HEK293T (cell line): ENCODE measurements around the gene SETD3.
A peak's percentile ranks its signal among the peaks of the same experiment; 100 is the strongest.

Experiments used
- CTCF ChIA-PET: fragments of 350-600 bp; formaldehyde crosslinking; extraction: SDS; loops from one replicate; lab custom pipeline; 2021; ENCODE audit warnings: antibody characterized with exemption, inconsistent platforms; lab: Yijun Ruan, JAX
- POLR2A ChIA-PET: fragments of 350-600 bp; formaldehyde crosslinking; extraction: SDS; loops from one replicate; lab custom pipeline; 2020; ENCODE audit warnings: antibody characterized with exemption, inconsistent platforms; lab: Yijun Ruan, JAX
- DNase-seq: peaks from one replicate; pipeline ENCODE4 v3.0.0; 2012; ENCODE audit warnings: mixed read lengths; ENCODE audit errors: extremely low spot score
- ARNT ChIP-seq: fragments of 450-650 bp; IDR thresholded peaks from 2 replicates; pipeline ENCODE4 v1.6.1; 2017; ENCODE audit warnings: mild to moderate bottlenecking
- BHLHE40 ChIP-seq: fragments of 450-650 bp; IDR thresholded peaks from 2 replicates; pipeline ENCODE4 v1.6.1; 2016; ENCODE audit warnings: mild to moderate bottlenecking, moderate library complexity, borderline replicate concordance
- CTBP1 ChIP-seq: fragments of 450-650 bp; IDR thresholded peaks from 2 replicates; pipeline ENCODE4 v1.6.1; 2016; ENCODE audit warnings: borderline replicate concordance
- ELF4 ChIP-seq: fragments of 450-650 bp; IDR thresholded peaks from 2 replicates; pipeline ENCODE4 v1.6.1; 2017; ENCODE audit warnings: antibody characterized with exemption
- FOXA1 ChIP-seq: fragments of 450-650 bp; IDR thresholded peaks from 2 replicates; pipeline ENCODE4 v1.6.1; 2016; ENCODE audit warnings: mild to moderate bottlenecking
- FOXK2 ChIP-seq: fragments of 450-650 bp; IDR thresholded peaks from 2 replicates; pipeline ENCODE4 v1.6.1; 2016; ENCODE audit warnings: mild to moderate bottlenecking
- FOXM1 ChIP-seq: fragments of 450-650 bp; IDR thresholded peaks from 2 replicates; pipeline ENCODE4 v1.6.1; 2017; ENCODE audit warnings: mild to moderate bottlenecking, borderline replicate concordance
- HDGF ChIP-seq: fragments of 450-650 bp; IDR thresholded peaks from 2 replicates; pipeline ENCODE4 v1.6.1; 2017; ENCODE audit warnings: antibody characterized with exemption, borderline replicate concordance
- L3MBTL2 ChIP-seq: fragments of 450-650 bp; conservative IDR thresholded peaks from 2 replicates; pipeline ENCODE4 v1.6.1; 2016; ENCODE audit warnings: mild to moderate bottlenecking
- LEF1 ChIP-seq: fragments of 450-650 bp; IDR thresholded peaks from 2 replicates; pipeline ENCODE4 v1.6.1; 2017; ENCODE audit warnings: mild to moderate bottlenecking, borderline replicate concordance
- NFRKB ChIP-seq: fragments of 450-650 bp; IDR thresholded peaks from 2 replicates; pipeline ENCODE4 v1.6.1; 2016; ENCODE audit warnings: mild to moderate bottlenecking, moderate library complexity
- PKNOX1 ChIP-seq: fragments of 450-650 bp; IDR thresholded peaks from 2 replicates; pipeline ENCODE4 v1.6.1; 2016
- SP1 ChIP-seq: fragments of 450-650 bp; IDR thresholded peaks from 2 replicates; pipeline ENCODE4 v1.6.1; 2017
- SUZ12 ChIP-seq: fragments of 450-650 bp; IDR thresholded peaks from 2 replicates; pipeline ENCODE4 v1.6.1; 2016; ENCODE audit warnings: mild to moderate bottlenecking
- TARDBP ChIP-seq: fragments of 450-650 bp; IDR thresholded peaks from 2 replicates; pipeline ENCODE4 v1.6.1; 2016
- ZNF384 ChIP-seq: fragments of 450-650 bp; IDR thresholded peaks from 2 replicates; pipeline ENCODE4 v1.6.1; 2016

Gene SETD3

GRCh38 chr14:99374964-99375363, 105.7 kb downstream of the SETD3 start:
- ChIA-PET CTCF (interaction anchor here (2.7 kb wide), 1 partner anchor 18 kb away, joined by 9 read pairs; no protein-coding TSS in a partner anchor), POLR2A (no interaction called here)
- no peak for DNase-seq
- no peak for TF ChIP-seq ARNT

GRCh38 chr14:99363616-99364290, 116.9 kb downstream of the SETD3 start:
- ChIA-PET CTCF (no interaction called here), POLR2A (no interaction called here)
- no peak for TF ChIP-seq LEF1
- no peak for TF ChIP-seq HDGF
- no peak for TF ChIP-seq FOXK2
- TF ChIP-seq TARDBP: no peak
- TF ChIP-seq FOXA1: no peak
- TF ChIP-seq ZNF384: no peak
- no peak for TF ChIP-seq SP1
- TF ChIP-seq FOXM1: no peak
- TF ChIP-seq CTBP1: no peak
- TF ChIP-seq ARNT: no peak
- TF ChIP-seq NFRKB: no peak
- TF ChIP-seq PKNOX1: no peak
- no peak for TF ChIP-seq L3MBTL2
- TF ChIP-seq ELF4: no peak
- no peak for DNase-seq

- TF ChIP-seq NFRKB (no peak), SUZ12 (no peak)
- no peak for DNase-seq
- ChIA-PET POLR2A (no interaction called here), CTCF (no interaction called here)
These were observed 117.6 kb downstream of the SETD3 start for GRCh38 chr14:99363051-99363450.

- TF ChIP-seq CTBP1 (no peak), TARDBP (no peak), ELF4 (no peak), SUZ12 (no peak), L3MBTL2 (no peak), HDGF (no peak), NFRKB (no peak), FOXM1 (no peak), ARNT (no peak), FOXK2 (no peak), LEF1 (no peak), ZNF384 (no peak), SP1 (no peak), BHLHE40 (no peak)
- ChIA-PET CTCF (interaction anchor here (1.8 kb wide), 1 partner anchor 28 kb away, joined by 5 read pairs; no protein-coding TSS in a partner anchor), POLR2A (no interaction called here)
- no peak for DNase-seq
These were observed 119.0 kb downstream of the SETD3 start for GRCh38 chr14:99361596-99362215.

- CTCF ChIA-PET: interaction anchor here (1.8 kb wide), 1 partner anchor 28 kb away, joined by 5 read pairs; no protein-coding TSS in a partner anchor
- TF ChIP-seq SUZ12: no peak
- TF ChIP-seq ARNT: no peak
- TF ChIP-seq LEF1: no peak
- TF ChIP-seq FOXM1: no peak
- TF ChIP-seq FOXA1: no peak
- no peak for TF ChIP-seq ZNF384
- TF ChIP-seq SP1: no peak
- TF ChIP-seq HDGF: no peak
- no peak for TF ChIP-seq PKNOX1
- no peak for TF ChIP-seq BHLHE40
- no peak for TF ChIP-seq NFRKB
- TF ChIP-seq ELF4: no peak
- TF ChIP-seq TARDBP: no peak
- TF ChIP-seq L3MBTL2: no peak
- TF ChIP-seq FOXK2: no peak
- no peak for TF ChIP-seq CTBP1
- POLR2A ChIA-PET: no interaction called here
- DNase-seq: peak; percentile 25
These were observed 119.7 kb downstream of the SETD3 start for GRCh38 chr14:99360774-99361595.

- TF ChIP-seq FOXA1 (no peak), ELF4 (no peak)
- no peak for DNase-seq
- CTCF ChIA-PET: interaction anchor here (1.8 kb wide), 1 partner anchor 29 kb away, joined by 5 read pairs; no protein-coding TSS in a partner anchor
- POLR2A ChIA-PET: no interaction called here
These were observed 120.8 kb downstream of the SETD3 start for GRCh38 chr14:99359906-99360305.
